Transverse colon (tissue), 4 donors: Measurements from ENCODE around the gene MATN1. TPM values are rescaled to one million over a fixed set of nuclear protein-coding genes. Genes with fewer than 3 reads are reported as not detected.

Experiments used
- DNase-seq: peaks from one replicate; pipeline ENCODE4 v3.0.0-alpha.2; 2019
- H3K27ac ChIP-seq, 4 donors: fragments of 200-600 bp; sonication (generic); 2 replicates each; pipeline ENCODE4 v1.5.1; 2016 to 2018; ENCODE audit warnings: inconsistent platforms in 4 of 4
- H3K27me3 ChIP-seq: fragments of 200-600 bp; sonication (generic); 2 replicates; pipeline ENCODE4 v1.5.1; 2017; ENCODE audit warnings: inconsistent platforms
- H3K36me3 ChIP-seq, 4 donors: fragments of 200-600 bp; sonication (generic); 2 replicates each; pipeline ENCODE4 v1.5.1; 2017 to 2019; ENCODE audit warnings: inconsistent platforms in 4 of 4
- H3K4me1 ChIP-seq, 4 donors: fragments of 200-600 bp; sonication (generic); 2 replicates each; pipeline ENCODE4 v1.5.1; 2017 to 2020; ENCODE audit warnings: inconsistent platforms in 4 of 4
- H3K4me3 ChIP-seq, 4 donors: fragments of 200-600 bp; sonication (generic); 1 replicate in 1 of 4; 2 replicates in 3 of 4; pipeline versions ENCODE4 v1.5.1 to v1.6.1; 2017 to 2019; ENCODE audit warnings: inconsistent platforms in 4 of 4
- H3K9me3 ChIP-seq, 2 donors: fragments of 200-600 bp; sonication (generic); 2 replicates each; pipeline ENCODE4 v1.5.1; 2017 to 2019; ENCODE audit warnings: inconsistent platforms in 2 of 2
- EP300 ChIP-seq: sonication (generic); formaldehyde crosslinking; IDR thresholded peaks from one replicate; pipeline ENCODE4 v1.6.1; 2017; ENCODE audit warnings: antibody characterized with exemption, low read depth
- POLR2A ChIP-seq: fragments of 450-650 bp; IDR thresholded peaks from one replicate; pipeline ENCODE4 v1.6.1; 2016; ENCODE audit warnings: antibody characterized with exemption, mild to moderate bottlenecking, moderate library complexity
- POLR2AphosphoS5 ChIP-seq, 3 donors: sonication (generic); formaldehyde crosslinking; IDR thresholded peaks; one replicate each; pipeline ENCODE4 v1.6.1; 2016; ENCODE audit warnings: antibody characterized with exemption in 3 of 3
- WGBS, 2 donors: methylation state at CpG; one replicate each; pipeline ENCODE4 v1.1.5; 2018; ENCODE audit warnings: low coverage in 1 of 2; 5-methylcytosine and 5-hydroxymethylcytosine counted together
- in situ Hi-C, 4 donors: fragments of 200-750 bp; cut with MboI; loops; one replicate each; pipeline versions ENCODE4 v1.15.0 to v1.15.1; 2017; ENCODE audit warnings: low sequenced_read_pairs in 3 of 4, low pct_ligation_motif_present in 1 of 4, low pct_unique_long_range_greater_than_20kb in 1 of 4
- intact Hi-C: fragments of 100-400 bp; cut with DNase I; formaldehyde crosslinking; loops from one replicate; pipeline ENCODE4 v1.15.1; 2023; ENCODE audit warnings: low total_unique reads
- total RNA-seq, 4 donors: library from RNA; depleted of rRNA; stranded (reverse); fragments of >200 nt; gene quantifications; one replicate each; pipeline ENCODE4 v1.1.0, GENCODE V29; 2016
- TF ChIP-seq, protein P1 (sequence below), 5 experiments: fragments of 200-600 bp in 3 of 5; fragments of 450-650 bp in 2 of 5; sonication (generic) in 3 of 5; IDR thresholded peaks; 1 replicate in 2 of 5; 2 replicates in 3 of 5; pipeline ENCODE4 v1.5.1; 2016 to 2017; ENCODE audit warnings: antibody characterized with exemption in 5 of 5, inconsistent platforms in 3 of 5, mild to moderate bottlenecking in 2 of 5, moderate library complexity in 1 of 5

Gene MATN1
- total RNA-seq, 4 donors from 2014 or later, result not detected

GRCh38 chr1:30680429-30680828 is 43.0 kb downstream of the MATN1 start:
- no peak overlapping the region for H3K4me3 ChIP-seq
- H3K9me3 ChIP-seq, result peaks cover 0 to 6% of the 10 kb centered on the region in 2 donors
- no peak for DNase-seq
- peaks cover 4 to 18% (median 9%) of the 10 kb centered on the region in 4 donors for H3K4me1 ChIP-seq
- in situ Hi-C loops (loop anchor here in 1 of 4 donors (25.0 kb wide), 1 partner anchor 1443 kb away; the partner anchor contains the start of genes MECR and PTPRU), intact Hi-C loops (no loop called here)
- no peaks in the 10 kb centered on the region for H3K36me3 ChIP-seq
- TF ChIP-seq, protein P1, sequence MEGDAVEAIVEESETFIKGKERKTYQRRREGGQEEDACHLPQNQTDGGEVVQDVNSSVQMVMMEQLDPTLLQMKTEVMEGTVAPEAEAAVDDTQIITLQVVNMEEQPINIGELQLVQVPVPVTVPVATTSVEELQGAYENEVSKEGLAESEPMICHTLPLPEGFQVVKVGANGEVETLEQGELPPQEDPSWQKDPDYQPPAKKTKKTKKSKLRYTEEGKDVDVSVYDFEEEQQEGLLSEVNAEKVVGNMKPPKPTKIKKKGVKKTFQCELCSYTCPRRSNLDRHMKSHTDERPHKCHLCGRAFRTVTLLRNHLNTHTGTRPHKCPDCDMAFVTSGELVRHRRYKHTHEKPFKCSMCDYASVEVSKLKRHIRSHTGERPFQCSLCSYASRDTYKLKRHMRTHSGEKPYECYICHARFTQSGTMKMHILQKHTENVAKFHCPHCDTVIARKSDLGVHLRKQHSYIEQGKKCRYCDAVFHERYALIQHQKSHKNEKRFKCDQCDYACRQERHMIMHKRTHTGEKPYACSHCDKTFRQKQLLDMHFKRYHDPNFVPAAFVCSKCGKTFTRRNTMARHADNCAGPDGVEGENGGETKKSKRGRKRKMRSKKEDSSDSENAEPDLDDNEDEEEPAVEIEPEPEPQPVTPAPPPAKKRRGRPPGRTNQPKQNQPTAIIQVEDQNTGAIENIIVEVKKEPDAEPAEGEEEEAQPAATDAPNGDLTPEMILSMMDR (IDR thresholded peaks at IDR 0.05), result no peak
- TF ChIP-seq EP300, result no peak
- no peak for TF ChIP-seq POLR2A
- no peak for TF ChIP-seq POLR2AphosphoS5 (IDR thresholded peaks at IDR 0.05)
- WGBS, 2 donors, result 91% methylated on average over 7 of the region's 7 CpGs; no CpG with 5 or more reads in 1 of the 2 donors
- H3K27ac ChIP-seq, result peak overlapping the region in 2 of 4 donors; percentile 17 to 51
- H3K27me3 ChIP-seq, result peaks cover 34% of the 10 kb centered on the region

- intact Hi-C loops (no loop called here), in situ Hi-C loops (loop anchor here in 1 of 4 donors (25.0 kb wide), 1 partner anchor 1443 kb away; the partner anchor contains the start of genes MECR and PTPRU)
- no peak overlapping the region for H3K4me3 ChIP-seq
- 49% methylated on average over 2 of the region's 2 CpGs; no CpG with 5 or more reads in 1 of the 2 donors for WGBS, 2 donors
- no peaks in the 10 kb centered on the region for H3K36me3 ChIP-seq
- no peak for DNase-seq
- peaks cover under 1 to 19% (median 6%) of the 10 kb centered on the region in 4 donors for H3K4me1 ChIP-seq
- peaks cover 29% of the 10 kb centered on the region for H3K27me3 ChIP-seq
- peak overlapping the region in 1 of 4 donors; percentile 51 for H3K27ac ChIP-seq
- TF ChIP-seq EP300 (no peak), POLR2A (no peak), POLR2AphosphoS5 (IDR thresholded peaks at IDR 0.05) (no peak)
- TF ChIP-seq, protein P1 (IDR thresholded peaks at IDR 0.05), result no peak
- peaks cover 0 to 6% of the 10 kb centered on the region in 2 donors for H3K9me3 ChIP-seq
Observed at GRCh38 chr1:30679976-30680305, 43.4 kb downstream of the MATN1 start.

GRCh38 chr1:30679201-30679975 is 44.0 kb downstream of the MATN1 start:
- Histone ChIP-seq H3K36me3 (no peaks in the 10 kb centered on the region), H3K9me3 (peaks cover 0 to 6% of the 10 kb centered on the region in 2 donors), H3K4me3 (no peak overlapping the region), H3K27ac (peak overlapping the region in 1 of 4 donors; percentile 51), H3K4me1 (peaks cover 0 to 17% (median 2%) of the 10 kb centered on the region in 4 donors), H3K27me3 (peaks cover 24% of the 10 kb centered on the region)
- in situ Hi-C loops, result loop anchor here in 1 of 4 donors (25.0 kb wide), 1 partner anchor 1442 kb away; the partner anchor contains the start of genes MECR and PTPRU
- TF ChIP-seq, protein P1 (IDR thresholded peaks at IDR 0.05), result no peak
- TF ChIP-seq POLR2AphosphoS5 (IDR thresholded peaks at IDR 0.05), result no peak
- TF ChIP-seq EP300, result no peak
- no peak for TF ChIP-seq POLR2A
- no peak for DNase-seq
- intact Hi-C loops, result no loop called here
- no CpG with 5 or more reads among the region's 2 CpGs for WGBS, 2 donors

GRCh38 chr1:30678209-30678608 is 45.2 kb downstream of the MATN1 start:
- peaks cover 0 to 17% (median 2%) of the 10 kb centered on the region in 4 donors for H3K4me1 ChIP-seq
- peaks cover 16% of the 10 kb centered on the region for H3K27me3 ChIP-seq
- peaks cover 5 to 11% of the 10 kb centered on the region in 2 donors for H3K9me3 ChIP-seq
- TF ChIP-seq POLR2A (no peak), POLR2AphosphoS5 (IDR thresholded peaks at IDR 0.05) (no peak), EP300 (no peak)
- TF ChIP-seq, protein P1 (IDR thresholded peaks at IDR 0.05), result no peak
- no peak overlapping the region for H3K4me3 ChIP-seq
- no peak for DNase-seq
- H3K36me3 ChIP-seq, result no peaks in the 10 kb centered on the region
- H3K27ac ChIP-seq, result peak overlapping the region in 2 of 4 donors; percentile 7 to 35
- in situ Hi-C loops (loop anchor here in 1 of 4 donors (25.0 kb wide), 1 partner anchor 1441 kb away; the partner anchor contains the start of genes MECR and PTPRU), intact Hi-C loops (no loop called here)
- WGBS, 2 donors, result 54% methylated on average over 3 of the region's 3 CpGs; no CpG with 5 or more reads in 1 of the 2 donors
